DOHH2 (cell line): ENCODE results near the gene CDKL5.

Source experiments
- CTCF ChIP-seq: fragments of 200-600 bp; sonication (generic); IDR thresholded peaks from one replicate; pipeline ENCODE4 v1.5.1; 2014; ENCODE audit warnings: antibody characterized with exemption, mild to moderate bottlenecking, low read depth, low read length; ENCODE audit not compliant: poor library complexity, severe bottlenecking
- EZH2phosphoT487 ChIP-seq: fragments of 200-600 bp; sonication (generic); IDR thresholded peaks from 2 replicates; pipeline ENCODE4 v1.6.1; 2017; ENCODE audit warnings: borderline replicate concordance, mild to moderate bottlenecking, antibody characterized with exemption, low read length, moderate library complexity, mixed read lengths

GRCh38 chrX:18549643-18550042, 124.2 kb downstream of the CDKL5 start:
- TF ChIP-seq CTCF = no peak
- TF ChIP-seq EZH2phosphoT487 = no peak
